Left ventricle myocardium inferior (tissue), 1 donor: ENCODE results near the gene MAPK8IP2. TPM values are rescaled to one million over a fixed set of nuclear protein-coding genes. Genes with fewer than 3 reads are reported as not detected.
"Not testable (repeated sequence)": the region's sequence is repeated elsewhere in the genome, so short reads cannot be mapped to it uniquely, and the experiment has no call there.

Experiments
- DNase-seq: peaks from one replicate; pipeline ENCODE4 v3.0.0-alpha.2; 2020
- H3K27ac ChIP-seq: fragments of 200-600 bp; replicated peaks from 2 replicates; pipeline ENCODE4 v1.8.0; 2021
- H3K27me3 ChIP-seq: fragments of 200-600 bp; 2 replicates; pipeline ENCODE4 v1.8.0; 2021; ENCODE audit warnings: low read depth
- H3K36me3 ChIP-seq: fragments of 200-600 bp; 2 replicates; pipeline ENCODE4 v1.8.0; 2021
- H3K4me1 ChIP-seq: fragments of 200-600 bp; 2 replicates; pipeline ENCODE4 v1.8.0; 2021
- H3K4me3 ChIP-seq: fragments of 200-600 bp; 2 replicates; pipeline ENCODE4 v1.8.0; 2021; ENCODE audit warnings: mild to moderate bottlenecking, moderate library complexity
- H3K9me3 ChIP-seq: fragments of 200-600 bp; replicated peaks from 2 replicates; pipeline ENCODE4 v1.8.0; 2021
- CTCF ChIP-seq: fragments of 200-600 bp; IDR thresholded peaks from 2 replicates; pipeline ENCODE4 v1.8.0; 2021; ENCODE audit warnings: antibody characterized with exemption, mild to moderate bottlenecking, borderline replicate concordance
- intact Hi-C: fragments of 100-400 bp; cut with micrococcal nuclease; formaldehyde crosslinking; loops from one replicate; pipeline ENCODE4 v1.11.0; 2022
- total RNA-seq: library from RNA; stranded (reverse); fragmentation: NEBNext Ultra II Directional; extraction: Animal tissue kit (Norgen Biotek cat#: 25700); gene quantifications from one replicate; pipeline ENCODE4 v1.2.1, GENCODE V29; 2021
- donor health status: DM: no; HTN: yes; CAD: no; lungs with severe emphysema.

MAPK8IP2 gene
- total RNA-seq, 1 donor from 2014 or later: 0.33 TPM

- Histone ChIP-seq H3K36me3 (no peaks in the 10 kb centered on the region), H3K4me3 (no peak overlapping the region), H3K4me1 (peaks cover 14% of the 10 kb centered on the region), H3K27ac (no peak overlapping the region), H3K9me3 (no peaks in the 10 kb centered on the region), H3K27me3 (no peaks in the 10 kb centered on the region)
- intact Hi-C loops: no loop called here
- no peak for DNase-seq
- no peak for TF ChIP-seq CTCF
Observed at GRCh38 chr22:50633086-50633485, 32.5 kb downstream of the MAPK8IP2 start.

DNA sequence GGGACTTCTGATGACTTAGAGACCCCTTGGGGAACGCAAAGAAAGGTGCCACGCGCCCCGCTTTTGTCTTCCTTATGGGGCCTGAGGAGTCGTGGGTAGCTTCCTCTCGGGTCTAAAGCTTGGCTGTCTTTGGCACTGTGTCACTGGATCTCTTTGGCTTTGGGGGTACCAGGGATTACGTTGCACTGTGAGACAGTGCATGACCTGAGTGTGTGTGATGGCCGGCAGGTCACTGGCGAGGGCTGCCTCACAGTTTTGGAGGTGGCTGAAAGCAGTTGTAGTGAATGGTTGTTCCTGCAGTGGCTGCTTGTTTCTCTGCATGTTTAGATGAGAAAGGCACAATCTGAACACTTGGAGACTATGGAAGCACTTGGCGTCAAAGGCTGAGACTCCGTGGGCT lies 33.2 kb downstream of the MAPK8IP2 start:
- H3K27ac ChIP-seq: no peak overlapping the region
- peaks cover 8% of the 10 kb centered on the region for H3K4me1 ChIP-seq
- no peak for DNase-seq
- TF ChIP-seq CTCF: no peak
- intact Hi-C loops: no loop called here
- no peak overlapping the region for H3K4me3 ChIP-seq
- no peaks in the 10 kb centered on the region for H3K27me3 ChIP-seq
- H3K9me3 ChIP-seq: no peaks in the 10 kb centered on the region
- H3K36me3 ChIP-seq: no peaks in the 10 kb centered on the region

- intact Hi-C loops: no loop called here
Observed at GRCh38 chr22:50635591-50635990, 35.0 kb downstream of the MAPK8IP2 start.

DNA sequence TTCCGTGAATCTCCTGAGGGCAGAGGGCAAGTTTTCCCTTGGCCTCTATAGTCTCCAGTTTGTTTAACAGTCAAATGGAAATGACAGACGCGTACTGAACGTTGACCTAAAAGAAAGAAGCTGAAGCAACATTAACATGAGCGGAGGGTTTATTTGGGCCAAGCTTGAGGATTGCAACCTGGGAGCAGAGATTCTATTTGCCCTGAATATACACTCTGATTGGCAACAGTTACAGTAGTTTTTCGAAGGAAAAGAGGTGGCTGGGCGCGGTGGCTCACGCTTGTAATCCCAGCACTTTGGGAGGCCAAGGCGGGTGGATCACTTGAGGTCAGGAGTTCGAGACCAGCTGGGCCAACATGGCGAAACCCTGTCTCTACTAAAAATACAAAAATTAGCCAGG lies 39.7 kb downstream of the MAPK8IP2 start:
- intact Hi-C loops, H3K36me3 ChIP-seq: not testable (repeated sequence)
- H3K27ac ChIP-seq: peak overlapping the region; percentile 77

More at GRCh38 chr22:50635591-50635990, 35.0 kb downstream of the MAPK8IP2 start:
- Histone ChIP-seq H3K27me3 (no peaks in the 10 kb centered on the region), H3K9me3 (no peaks in the 10 kb centered on the region), H3K4me1 (no peaks in the 10 kb centered on the region), H3K4me3 (no peak overlapping the region), H3K27ac (no peak overlapping the region), H3K36me3 (no peaks in the 10 kb centered on the region)
- no peak for TF ChIP-seq CTCF
- DNase-seq: no peak

DNA sequence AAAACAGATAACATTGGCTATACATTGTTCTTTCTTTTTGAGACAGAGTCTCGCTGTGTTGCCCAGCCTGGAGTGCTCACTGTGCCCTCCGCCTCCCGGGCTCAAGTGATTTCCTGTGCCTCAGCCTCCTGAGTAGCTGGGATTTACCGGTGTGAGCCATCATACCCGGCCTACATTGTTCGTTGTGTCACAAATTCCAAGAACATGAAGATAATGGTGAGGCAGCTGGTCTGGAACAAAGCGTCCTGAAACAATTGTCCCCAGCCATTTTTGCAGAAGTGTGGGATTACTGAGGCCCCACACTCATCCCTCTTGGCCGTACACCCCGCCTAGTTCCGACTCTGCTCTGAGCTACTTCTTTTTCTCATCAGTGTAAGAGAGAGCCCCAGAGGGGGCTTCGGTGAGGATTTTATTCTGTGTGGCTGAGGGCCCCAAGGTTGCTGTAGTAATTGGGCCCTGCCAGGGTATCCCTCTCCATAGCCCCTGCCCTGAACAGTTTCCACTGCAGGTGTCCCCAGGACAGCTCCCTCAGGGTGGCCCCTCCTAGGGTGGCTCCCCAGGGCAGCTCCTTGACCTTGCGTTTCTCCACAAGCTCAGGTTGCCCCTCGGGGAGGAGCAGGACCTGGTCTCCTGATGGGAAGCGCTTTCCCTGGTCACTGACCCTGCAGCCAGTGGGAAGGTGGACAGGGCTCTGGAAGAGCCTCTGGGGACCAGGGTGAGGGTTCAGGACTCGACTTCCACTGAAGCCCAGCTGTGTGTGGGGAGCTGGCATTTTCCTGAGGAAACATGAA lies 40.5 kb downstream of the MAPK8IP2 start:
- H3K27ac ChIP-seq: peak overlapping the region; percentile 77
- no peaks in the 10 kb centered on the region for H3K36me3 ChIP-seq
- TF ChIP-seq CTCF: no peak
- H3K27me3 ChIP-seq: peaks cover 27% of the 10 kb centered on the region
- peak overlapping the region; percentile 26 for H3K4me3 ChIP-seq
- no peaks in the 10 kb centered on the region for H3K9me3 ChIP-seq
- H3K4me1 ChIP-seq: peaks cover 18% of the 10 kb centered on the region
- intact Hi-C loops: no loop called here
- no peak for DNase-seq

More for the DNA sequence above, 39.7 kb downstream of the MAPK8IP2 start:
- not testable (repeated sequence) for H3K4me3 ChIP-seq, DNase-seq, H3K9me3 ChIP-seq
- H3K27me3 ChIP-seq: peaks cover 19% of the 10 kb centered on the region
- H3K4me1 ChIP-seq: peaks cover 18% of the 10 kb centered on the region
